Loucy (cell line): ENCODE measurements around the gene NFASC.

Experiments used
- H2AFZ ChIP-seq: fragments of 200-600 bp; sonication (generic); 2 replicates; pipeline ENCODE4 v1.6.0; 2016; ENCODE audit warnings: antibody characterized with exemption, mild to moderate bottlenecking, low read length, moderate library complexity
- H3F3A ChIP-seq: fragments of 200-600 bp; 2 replicates; pipeline ENCODE4 v1.6.0; 2016; ENCODE audit warnings: antibody characterized with exemption, low read depth, mild to moderate bottlenecking
- H3K27me3 ChIP-seq: fragments of 200-600 bp; sonication (generic); 2 replicates; pipeline ENCODE4 v1.6.1; 2014; ENCODE audit warnings: low read length, mild to moderate bottlenecking; ENCODE audit not compliant: insufficient read depth, poor library complexity, severe bottlenecking
- H3K36me3 ChIP-seq: fragments of 200-600 bp; sonication (generic); 2 replicates; pipeline ENCODE4 v1.6.1; 2016; ENCODE audit warnings: low read length; ENCODE audit not compliant: insufficient read depth
- H3K4me1 ChIP-seq: fragments of 200-600 bp; sonication (generic); 2 replicates; pipeline ENCODE4 v1.5.1; 2014; ENCODE audit warnings: low read length, mild to moderate bottlenecking; ENCODE audit not compliant: insufficient read depth, poor library complexity, severe bottlenecking
- H3K4me2 ChIP-seq: fragments of 200-600 bp; sonication (generic); 2 replicates; pipeline ENCODE4 v1.6.0; 2014; ENCODE audit warnings: antibody characterized with exemption, low read length, low read depth, mild to moderate bottlenecking; ENCODE audit not compliant: poor library complexity, severe bottlenecking
- H3K4me3 ChIP-seq: fragments of 200-600 bp; sonication (generic); 2 replicates; pipeline ENCODE4 v1.5.1; 2014; ENCODE audit warnings: low read length, mild to moderate bottlenecking, mixed read lengths; ENCODE audit not compliant: poor library complexity, severe bottlenecking
- H3K79me2 ChIP-seq: fragments of 200-600 bp; sonication (generic); 2 replicates; pipeline ENCODE4 v1.6.1; 2014; ENCODE audit warnings: low read length; ENCODE audit not compliant: insufficient read depth
- H3K9ac ChIP-seq: fragments of 200-600 bp; sonication (generic); 2 replicates; pipeline ENCODE4 v1.6.0; 2014; ENCODE audit warnings: mild to moderate bottlenecking, low read depth, low read length, moderate library complexity; ENCODE audit not compliant: poor library complexity, severe bottlenecking
- H3K9me2 ChIP-seq: fragments of 200-600 bp; sonication (generic); replicated peaks from 2 replicates; pipeline ENCODE4 v1.6.1; 2016; ENCODE audit warnings: low read depth, low read length, mixed read lengths
- H3K9me3 ChIP-seq: fragments of 200-600 bp; sonication (generic); 2 replicates; pipeline ENCODE4 v1.6.1; 2014; ENCODE audit warnings: mild to moderate bottlenecking, antibody characterized with exemption, low read length, low read depth; ENCODE audit not compliant: insufficient read depth
- H4K20me1 ChIP-seq: fragments of 200-600 bp; sonication (generic); 2 replicates; pipeline ENCODE4 v1.6.0; 2014; ENCODE audit warnings: antibody characterized with exemption, low read length, mild to moderate bottlenecking; ENCODE audit not compliant: insufficient read depth, poor library complexity, severe bottlenecking
- EZH2phosphoT487 ChIP-seq: fragments of 200-600 bp; IDR thresholded peaks from 2 replicates; pipeline ENCODE4 v1.6.1; 2018; ENCODE audit warnings: antibody characterized with exemption, mild to moderate bottlenecking, moderate library complexity, borderline replicate concordance
- TF ChIP-seq, protein P1 (sequence below): fragments of 200-600 bp; sonication (generic); conservative IDR thresholded peaks from 2 replicates; pipeline ENCODE4 v1.5.1; 2014; ENCODE audit warnings: mild to moderate bottlenecking, antibody characterized with exemption, low read length

The NFASC gene

DNA sequence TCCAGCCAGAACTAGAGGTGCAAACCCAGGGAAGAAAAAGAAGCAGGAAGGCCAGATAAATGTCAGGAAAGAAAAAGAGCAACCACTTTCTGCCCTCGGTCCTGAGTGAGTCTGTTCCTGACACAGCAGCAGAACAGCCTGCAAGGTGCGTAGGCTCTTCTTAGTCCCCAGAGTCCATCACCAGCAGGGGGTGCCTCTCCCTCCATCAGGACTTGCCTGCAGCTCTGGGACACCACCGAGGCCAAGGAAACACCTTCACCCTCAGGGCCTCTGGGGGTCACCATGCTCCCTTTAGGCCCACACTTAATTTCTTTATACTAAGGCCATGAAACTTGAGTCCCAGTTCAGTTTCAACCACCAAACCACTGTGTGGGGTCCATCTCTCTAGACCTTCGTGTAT is 43.7 kb upstream of the NFASC start:
- H4K20me1 ChIP-seq, result no peaks in the 10 kb centered on the region
- H3K27me3 ChIP-seq, result no peaks in the 10 kb centered on the region
- H3K79me2 ChIP-seq, result no peaks in the 10 kb centered on the region
- H3K9me3 ChIP-seq, result no peaks in the 10 kb centered on the region
- TF ChIP-seq, protein P1, sequence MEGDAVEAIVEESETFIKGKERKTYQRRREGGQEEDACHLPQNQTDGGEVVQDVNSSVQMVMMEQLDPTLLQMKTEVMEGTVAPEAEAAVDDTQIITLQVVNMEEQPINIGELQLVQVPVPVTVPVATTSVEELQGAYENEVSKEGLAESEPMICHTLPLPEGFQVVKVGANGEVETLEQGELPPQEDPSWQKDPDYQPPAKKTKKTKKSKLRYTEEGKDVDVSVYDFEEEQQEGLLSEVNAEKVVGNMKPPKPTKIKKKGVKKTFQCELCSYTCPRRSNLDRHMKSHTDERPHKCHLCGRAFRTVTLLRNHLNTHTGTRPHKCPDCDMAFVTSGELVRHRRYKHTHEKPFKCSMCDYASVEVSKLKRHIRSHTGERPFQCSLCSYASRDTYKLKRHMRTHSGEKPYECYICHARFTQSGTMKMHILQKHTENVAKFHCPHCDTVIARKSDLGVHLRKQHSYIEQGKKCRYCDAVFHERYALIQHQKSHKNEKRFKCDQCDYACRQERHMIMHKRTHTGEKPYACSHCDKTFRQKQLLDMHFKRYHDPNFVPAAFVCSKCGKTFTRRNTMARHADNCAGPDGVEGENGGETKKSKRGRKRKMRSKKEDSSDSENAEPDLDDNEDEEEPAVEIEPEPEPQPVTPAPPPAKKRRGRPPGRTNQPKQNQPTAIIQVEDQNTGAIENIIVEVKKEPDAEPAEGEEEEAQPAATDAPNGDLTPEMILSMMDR, result peak; percentile 68
- no peak for TF ChIP-seq EZH2phosphoT487
- H3K36me3 ChIP-seq, result no peaks in the 10 kb centered on the region
- no peak overlapping the region for H2AFZ ChIP-seq
- H3K4me2 ChIP-seq, result no peak overlapping the region
- H3K9me2 ChIP-seq, result no peaks in the 10 kb centered on the region
- H3F3A ChIP-seq, result no peaks in the 10 kb centered on the region
- no peaks in the 10 kb centered on the region for H3K4me1 ChIP-seq
- H3K9ac ChIP-seq, result no peak overlapping the region
- H3K4me3 ChIP-seq, result no peak overlapping the region

DNA sequence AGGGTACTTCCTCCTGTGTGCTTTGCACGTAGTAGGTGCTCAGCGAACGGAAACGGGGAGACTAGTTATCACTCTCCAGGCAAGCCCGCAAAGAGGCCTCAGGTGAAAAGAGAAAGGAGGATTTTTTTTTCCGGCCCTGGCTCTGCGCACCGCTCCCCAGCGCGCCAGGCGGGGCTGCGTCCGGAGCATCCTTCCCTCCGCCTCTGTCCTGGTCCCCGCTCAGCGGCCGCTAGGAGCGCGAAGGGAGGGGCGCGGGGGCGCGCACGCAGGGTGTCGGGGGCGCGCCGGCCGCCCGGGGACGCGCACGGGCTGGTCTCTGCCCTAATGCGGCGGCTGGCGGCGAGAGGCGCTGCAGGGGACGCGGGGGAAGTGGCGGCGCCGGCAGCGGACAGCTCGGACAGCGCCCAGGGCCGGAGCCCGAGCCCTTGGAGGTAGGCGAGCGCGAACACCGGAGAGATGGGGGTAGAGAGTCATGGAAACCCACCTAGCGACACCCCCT is 42.3 kb upstream of the NFASC start:
- H3K4me3 ChIP-seq, result no peak overlapping the region
- no peaks in the 10 kb centered on the region for H3K27me3 ChIP-seq
- H3K79me2 ChIP-seq, result no peaks in the 10 kb centered on the region
- no peaks in the 10 kb centered on the region for H3K36me3 ChIP-seq
- TF ChIP-seq, protein P1, result no peak
- no peak for TF ChIP-seq EZH2phosphoT487
- no peaks in the 10 kb centered on the region for H4K20me1 ChIP-seq
- no peak overlapping the region for H3K4me2 ChIP-seq
- no peaks in the 10 kb centered on the region for H3K9me2 ChIP-seq
- no peaks in the 10 kb centered on the region for H3K4me1 ChIP-seq
- no peaks in the 10 kb centered on the region for H3F3A ChIP-seq
- H3K9me3 ChIP-seq, result no peaks in the 10 kb centered on the region
- H3K9ac ChIP-seq, result no peak overlapping the region
- no peak overlapping the region for H2AFZ ChIP-seq

DNA sequence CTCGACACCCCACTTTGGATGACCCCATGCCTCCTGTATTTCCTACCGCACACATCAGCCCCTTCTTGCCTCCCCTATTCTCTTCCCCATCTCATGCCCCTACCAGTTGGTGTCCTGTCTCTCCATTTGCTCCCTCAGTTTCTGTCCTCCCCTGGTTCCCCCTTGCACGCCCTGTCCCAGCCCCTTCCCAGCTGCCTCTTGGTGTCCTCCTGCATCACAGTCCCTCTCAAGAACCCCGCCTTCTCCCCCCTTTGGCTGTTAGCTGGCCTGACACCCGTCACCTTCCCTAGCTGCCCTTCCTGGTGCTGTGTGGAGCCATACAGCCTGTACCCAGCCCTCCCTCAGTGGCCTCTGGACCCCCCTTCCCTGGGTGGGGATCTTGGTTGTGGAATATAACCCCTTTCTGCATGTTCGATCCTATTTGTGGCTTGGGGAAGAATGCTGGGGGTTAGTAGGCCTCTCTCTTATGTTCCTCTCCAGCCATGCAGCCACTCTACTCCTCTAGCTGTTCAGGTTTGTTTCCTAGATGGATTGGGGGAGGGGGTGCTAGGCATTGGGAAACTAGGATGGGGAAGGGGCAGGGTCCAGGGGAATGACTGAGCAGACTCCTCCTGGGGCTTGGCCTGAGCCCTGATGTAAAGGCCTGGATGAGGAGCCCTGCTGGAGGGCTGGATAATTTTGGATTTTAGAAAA is 41.4 kb upstream of the NFASC start:
- Histone ChIP-seq H3K27me3 (no peaks in the 10 kb centered on the region), H3K9me3 (no peaks in the 10 kb centered on the region), H3K79me2 (no peaks in the 10 kb centered on the region), H2AFZ (no peak overlapping the region), H3K36me3 (no peaks in the 10 kb centered on the region), H3K4me1 (no peaks in the 10 kb centered on the region), H4K20me1 (no peaks in the 10 kb centered on the region), H3K9me2 (no peaks in the 10 kb centered on the region), H3K4me2 (no peak overlapping the region), H3K9ac (no peak overlapping the region), H3K4me3 (no peak overlapping the region), H3F3A (no peaks in the 10 kb centered on the region)
- TF ChIP-seq, protein P1, result no peak
- no peak for TF ChIP-seq EZH2phosphoT487
